ENCODE data around the gene P4HTM.

Gene P4HTM

GRCh38 chr3:49009396-49009795 is 19.4 kb downstream of the P4HTM start:
- no peaks in the 10 kb centered on the region for H3K27me3 ChIP-seq (ENCODE audit: insufficient read depth, low read length)
- H3K36me3 ChIP-seq (ENCODE audit: insufficient read depth, low read length) = no peaks in the 10 kb centered on the region
- H3K4me3 ChIP-seq (ENCODE audit: low read depth, low read length) = no peak overlapping the region
- no peak overlapping the region for H2AFZ ChIP-seq (ENCODE audit: low read length, unreplicated experiment)
- H3K79me2 ChIP-seq (ENCODE audit: control insufficient read depth, insufficient read depth, low read length, unreplicated experiment) = peaks cover 29% of the 10 kb centered on the region
- peaks cover 15% of the 10 kb centered on the region for H3K4me1 ChIP-seq (ENCODE audit: control insufficient read depth, insufficient read depth, low read length, unreplicated experiment)
- H3K27ac ChIP-seq (ENCODE audit: low read depth, low read length) = no peak overlapping the region

GRCh38 chr3:49012441-49013017 is 22.5 kb downstream of the P4HTM start:
- H2AFZ ChIP-seq (ENCODE audit: low read length, unreplicated experiment) = no peak overlapping the region
- no peaks in the 10 kb centered on the region for H3K36me3 ChIP-seq (ENCODE audit: insufficient read depth, low read length)
- H3K4me1 ChIP-seq (ENCODE audit: control insufficient read depth, insufficient read depth, low read length, unreplicated experiment) = peaks cover 9% of the 10 kb centered on the region
- H3K79me2 ChIP-seq (ENCODE audit: control insufficient read depth, insufficient read depth, low read length, unreplicated experiment) = peaks cover 29% of the 10 kb centered on the region
- no peak overlapping the region for H3K27ac ChIP-seq (ENCODE audit: low read depth, low read length)
- no peak overlapping the region for H3K4me3 ChIP-seq (ENCODE audit: low read depth, low read length)
- no peaks in the 10 kb centered on the region for H3K27me3 ChIP-seq (ENCODE audit: insufficient read depth, low read length)

- H3K79me2 ChIP-seq (ENCODE audit: control insufficient read depth, insufficient read depth, low read length, unreplicated experiment) = peaks cover 25% of the 10 kb centered on the region
- H3K27me3 ChIP-seq (ENCODE audit: insufficient read depth, low read length) = no peaks in the 10 kb centered on the region
- no peak overlapping the region for H3K4me3 ChIP-seq (ENCODE audit: low read depth, low read length)
- H3K27ac ChIP-seq (ENCODE audit: low read depth, low read length) = no peak overlapping the region
- H3K36me3 ChIP-seq (ENCODE audit: insufficient read depth, low read length) = no peaks in the 10 kb centered on the region
- H3K4me1 ChIP-seq (ENCODE audit: control insufficient read depth, insufficient read depth, low read length, unreplicated experiment) = peaks cover 10% of the 10 kb centered on the region
- no peak overlapping the region for H2AFZ ChIP-seq (ENCODE audit: low read length, unreplicated experiment)
Observed at GRCh38 chr3:49013113-49013737, 23.2 kb downstream of the P4HTM start.

GRCh38 chr3:49013738-49014660 is 24.0 kb downstream of the P4HTM start:
- no peaks in the 10 kb centered on the region for H3K36me3 ChIP-seq (ENCODE audit: insufficient read depth, low read length)
- H3K27ac ChIP-seq (ENCODE audit: low read depth, low read length) = no peak overlapping the region
- H3K79me2 ChIP-seq (ENCODE audit: control insufficient read depth, insufficient read depth, low read length, unreplicated experiment) = peaks cover 17% of the 10 kb centered on the region
- H2AFZ ChIP-seq (ENCODE audit: low read length, unreplicated experiment) = no peak overlapping the region
- H3K27me3 ChIP-seq (ENCODE audit: insufficient read depth, low read length) = no peaks in the 10 kb centered on the region
- peaks cover 4% of the 10 kb centered on the region for H3K4me1 ChIP-seq (ENCODE audit: control insufficient read depth, insufficient read depth, low read length, unreplicated experiment)
- H3K4me3 ChIP-seq (ENCODE audit: low read depth, low read length) = no peak overlapping the region

- Histone ChIP-seq H3K27ac (ENCODE audit: low read depth, low read length) (no peak overlapping the region), H2AFZ (ENCODE audit: low read length, unreplicated experiment) (no peak overlapping the region), H3K4me1 (ENCODE audit: control insufficient read depth, insufficient read depth, low read length, unreplicated experiment) (peaks cover 11% of the 10 kb centered on the region), H3K27me3 (ENCODE audit: insufficient read depth, low read length) (no peaks in the 10 kb centered on the region), H3K4me3 (ENCODE audit: low read depth, low read length) (no peak overlapping the region), H3K79me2 (ENCODE audit: control insufficient read depth, insufficient read depth, low read length, unreplicated experiment) (peaks cover 13% of the 10 kb centered on the region), H3K36me3 (ENCODE audit: insufficient read depth, low read length) (no peaks in the 10 kb centered on the region)
Observed at GRCh38 chr3:49015072-49015471, 25.0 kb downstream of the P4HTM start.

GRCh38 chr3:49015765-49016164 is 25.7 kb downstream of the P4HTM start:
- H2AFZ ChIP-seq (ENCODE audit: low read length, unreplicated experiment) = no peak overlapping the region
- peaks cover 13% of the 10 kb centered on the region for H3K4me1 ChIP-seq (ENCODE audit: control insufficient read depth, insufficient read depth, low read length, unreplicated experiment)
- peaks cover 20% of the 10 kb centered on the region for H3K79me2 ChIP-seq (ENCODE audit: control insufficient read depth, insufficient read depth, low read length, unreplicated experiment)
- H3K36me3 ChIP-seq (ENCODE audit: insufficient read depth, low read length) = no peaks in the 10 kb centered on the region
- no peaks in the 10 kb centered on the region for H3K27me3 ChIP-seq (ENCODE audit: insufficient read depth, low read length)
- no peak overlapping the region for H3K27ac ChIP-seq (ENCODE audit: low read depth, low read length)
- H3K4me3 ChIP-seq (ENCODE audit: low read depth, low read length) = no peak overlapping the region

GRCh38 chr3:49016414-49017228 is 26.6 kb downstream of the P4HTM start:
- H3K79me2 ChIP-seq (ENCODE audit: control insufficient read depth, insufficient read depth, low read length, unreplicated experiment) = peaks cover 22% of the 10 kb centered on the region
- no peak overlapping the region for H3K27ac ChIP-seq (ENCODE audit: low read depth, low read length)
- peaks cover 13% of the 10 kb centered on the region for H3K4me1 ChIP-seq (ENCODE audit: control insufficient read depth, insufficient read depth, low read length, unreplicated experiment)
- no peaks in the 10 kb centered on the region for H3K36me3 ChIP-seq (ENCODE audit: insufficient read depth, low read length)
- H3K4me3 ChIP-seq (ENCODE audit: low read depth, low read length) = no peak overlapping the region; the same call in 1 of the 2 replicates
- no peak overlapping the region for H2AFZ ChIP-seq (ENCODE audit: low read length, unreplicated experiment)
- H3K27me3 ChIP-seq (ENCODE audit: insufficient read depth, low read length) = no peaks in the 10 kb centered on the region

- Histone ChIP-seq H3K27me3 (ENCODE audit: insufficient read depth, low read length) (no peaks in the 10 kb centered on the region), H3K4me1 (ENCODE audit: control insufficient read depth, insufficient read depth, low read length, unreplicated experiment) (peaks cover 13% of the 10 kb centered on the region), H3K36me3 (ENCODE audit: insufficient read depth, low read length) (no peaks in the 10 kb centered on the region), H2AFZ (ENCODE audit: low read length, unreplicated experiment) (no peak overlapping the region), H3K4me3 (ENCODE audit: low read depth, low read length) (peak overlapping the region; percentile 94), H3K79me2 (ENCODE audit: control insufficient read depth, insufficient read depth, low read length, unreplicated experiment) (peaks cover 19% of the 10 kb centered on the region), H3K27ac (ENCODE audit: low read depth, low read length) (no peak overlapping the region)
Observed at GRCh38 chr3:49017229-49017970, 27.4 kb downstream of the P4HTM start.

- peaks cover 22% of the 10 kb centered on the region for H3K79me2 ChIP-seq (ENCODE audit: control insufficient read depth, insufficient read depth, low read length, unreplicated experiment)
- peaks cover 16% of the 10 kb centered on the region for H3K4me1 ChIP-seq (ENCODE audit: control insufficient read depth, insufficient read depth, low read length, unreplicated experiment)
- H3K27ac ChIP-seq (ENCODE audit: low read depth, low read length) = peak within 1 kb of the TSS; percentile 60
- no peaks in the 10 kb centered on the region for H3K27me3 ChIP-seq (ENCODE audit: insufficient read depth, low read length)
- H2AFZ ChIP-seq (ENCODE audit: low read length, unreplicated experiment) = peak within 1 kb of the TSS; percentile 74
- H3K36me3 ChIP-seq (ENCODE audit: insufficient read depth, low read length) = no peaks in the 10 kb centered on the region
- peak within 1 kb of the TSS; percentile 94 for H3K4me3 ChIP-seq (ENCODE audit: low read depth, low read length)
Observed at GRCh38 chr3:49017971-49018706, 28.1 kb downstream of the P4HTM start, which contains the start of gene DALRD3. Gene DALRD3, minus strand, starts transcription at chr3:49018580. Its CDS starts 16 bp downstream, at chr3:49018564.
